Measurements from ENCODE around the gene ELOVL1. TPM values are rescaled to one million over a fixed set of nuclear protein-coding genes. Genes with fewer than 3 reads are reported as not detected.

The ELOVL1 gene
- total RNA-seq, 1 experiment from 2014 or later = 91.3 TPM

DNA sequence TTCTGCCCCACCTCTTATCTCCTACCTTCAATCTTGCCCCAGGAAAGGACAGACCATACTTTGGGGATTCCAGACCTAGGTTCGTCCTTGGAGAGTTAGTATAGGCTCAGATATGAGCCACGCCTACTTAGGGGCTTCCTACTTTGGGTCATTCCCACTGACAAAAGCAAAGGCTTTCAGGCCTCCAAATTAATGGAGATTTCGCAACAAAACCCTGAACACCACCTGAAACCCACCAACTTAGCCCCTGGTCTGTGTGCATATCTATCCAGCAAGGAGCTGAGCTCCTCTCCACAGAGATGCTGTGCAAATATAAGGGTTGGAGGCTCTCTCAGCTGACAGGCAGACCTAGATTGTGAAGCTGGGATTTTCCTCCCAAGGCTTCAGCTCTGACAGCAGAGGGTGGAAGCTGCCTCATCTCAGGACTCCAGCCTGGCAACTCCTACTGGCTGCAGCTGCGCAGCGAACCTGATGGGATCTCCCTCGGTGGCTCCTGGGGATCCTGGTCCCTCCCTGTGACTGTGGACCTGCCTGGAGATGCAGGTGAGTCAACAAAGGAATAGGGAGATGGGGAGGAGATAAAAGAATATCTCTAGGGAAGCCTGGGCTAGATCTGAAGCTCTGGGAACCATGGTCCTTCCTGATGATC is 28.1 kb downstream of the ELOVL1 start:
- H3K79me2 ChIP-seq (ENCODE audit: insufficient read depth, low read length) = no peaks in the 10 kb centered on the region
- H4K20me1 ChIP-seq (ENCODE audit: insufficient read depth) = no peaks in the 10 kb centered on the region
- H3K27me3 ChIP-seq (ENCODE audit: insufficient read depth, low read length) = no peaks in the 10 kb centered on the region
- POLR2A ChIA-PET = no interaction called here
- H3K4me1 ChIP-seq (ENCODE audit: control insufficient read depth in 1 of 2, insufficient read depth in 2 of 2, low read length in 2 of 2) = peaks cover 15 to 16% of the 10 kb centered on the region in 2 experiments; a peak in 3 of 4 replicates
- RAD21 ChIA-PET (ENCODE audit: low non-redundant PET in 1 of 2, low total read pairs in 2 of 2, uncharacterized antibody in 2 of 2, unreplicated experiment in 2 of 2) = no interaction called here
- H2AFZ ChIP-seq (ENCODE audit: low read depth, low read length, poor library complexity, severe bottlenecking) = no peak overlapping the region
- CTCF ChIA-PET = no interaction called here
- no peak overlapping the region for H3K9ac ChIP-seq (ENCODE audit: low read length)
- H3K36me3 ChIP-seq (ENCODE audit: control insufficient read depth in 1 of 2, insufficient read depth in 2 of 2, low read length in 2 of 2) = no peaks in the 10 kb centered on the region
- no peak overlapping the region for H3K4me2 ChIP-seq (ENCODE audit: low read length)
- no peak overlapping the region for H3K4me3 ChIP-seq (replicated peaks in 1 of 2; ENCODE audit: low read depth in 1 of 2, low read length in 2 of 2)
- BruUV-seq (replicated peaks) = no TSS peak
- TF ChIP-seq SRF (IDR thresholded peaks at IDR 0.05; ENCODE audit: low read depth) = no peak
- TF ChIP-seq, protein P1, sequence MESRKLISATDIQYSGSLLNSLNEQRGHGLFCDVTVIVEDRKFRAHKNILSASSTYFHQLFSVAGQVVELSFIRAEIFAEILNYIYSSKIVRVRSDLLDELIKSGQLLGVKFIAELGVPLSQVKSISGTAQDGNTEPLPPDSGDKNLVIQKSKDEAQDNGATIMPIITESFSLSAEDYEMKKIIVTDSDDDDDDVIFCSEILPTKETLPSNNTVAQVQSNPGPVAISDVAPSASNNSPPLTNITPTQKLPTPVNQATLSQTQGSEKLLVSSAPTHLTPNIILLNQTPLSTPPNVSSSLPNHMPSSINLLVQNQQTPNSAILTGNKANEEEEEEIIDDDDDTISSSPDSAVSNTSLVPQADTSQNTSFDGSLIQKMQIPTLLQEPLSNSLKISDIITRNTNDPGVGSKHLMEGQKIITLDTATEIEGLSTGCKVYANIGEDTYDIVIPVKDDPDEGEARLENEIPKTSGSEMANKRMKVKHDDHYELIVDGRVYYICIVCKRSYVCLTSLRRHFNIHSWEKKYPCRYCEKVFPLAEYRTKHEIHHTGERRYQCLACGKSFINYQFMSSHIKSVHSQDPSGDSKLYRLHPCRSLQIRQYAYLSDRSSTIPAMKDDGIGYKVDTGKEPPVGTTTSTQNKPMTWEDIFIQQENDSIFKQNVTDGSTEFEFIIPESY (IDR thresholded peaks at IDR 0.05; ENCODE audit: extremely low read depth, insufficient replicate concordance, low read length) = no peak
- TF ChIP-seq, protein P2, sequence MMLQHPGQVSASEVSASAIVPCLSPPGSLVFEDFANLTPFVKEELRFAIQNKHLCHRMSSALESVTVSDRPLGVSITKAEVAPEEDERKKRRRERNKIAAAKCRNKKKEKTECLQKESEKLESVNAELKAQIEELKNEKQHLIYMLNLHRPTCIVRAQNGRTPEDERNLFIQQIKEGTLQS (IDR thresholded peaks at IDR 0.05) = no peak
- TF ChIP-seq CBX3 (IDR thresholded peaks at IDR 0.05; ENCODE audit: low read depth) = no peak
- TF ChIP-seq, protein P3, sequence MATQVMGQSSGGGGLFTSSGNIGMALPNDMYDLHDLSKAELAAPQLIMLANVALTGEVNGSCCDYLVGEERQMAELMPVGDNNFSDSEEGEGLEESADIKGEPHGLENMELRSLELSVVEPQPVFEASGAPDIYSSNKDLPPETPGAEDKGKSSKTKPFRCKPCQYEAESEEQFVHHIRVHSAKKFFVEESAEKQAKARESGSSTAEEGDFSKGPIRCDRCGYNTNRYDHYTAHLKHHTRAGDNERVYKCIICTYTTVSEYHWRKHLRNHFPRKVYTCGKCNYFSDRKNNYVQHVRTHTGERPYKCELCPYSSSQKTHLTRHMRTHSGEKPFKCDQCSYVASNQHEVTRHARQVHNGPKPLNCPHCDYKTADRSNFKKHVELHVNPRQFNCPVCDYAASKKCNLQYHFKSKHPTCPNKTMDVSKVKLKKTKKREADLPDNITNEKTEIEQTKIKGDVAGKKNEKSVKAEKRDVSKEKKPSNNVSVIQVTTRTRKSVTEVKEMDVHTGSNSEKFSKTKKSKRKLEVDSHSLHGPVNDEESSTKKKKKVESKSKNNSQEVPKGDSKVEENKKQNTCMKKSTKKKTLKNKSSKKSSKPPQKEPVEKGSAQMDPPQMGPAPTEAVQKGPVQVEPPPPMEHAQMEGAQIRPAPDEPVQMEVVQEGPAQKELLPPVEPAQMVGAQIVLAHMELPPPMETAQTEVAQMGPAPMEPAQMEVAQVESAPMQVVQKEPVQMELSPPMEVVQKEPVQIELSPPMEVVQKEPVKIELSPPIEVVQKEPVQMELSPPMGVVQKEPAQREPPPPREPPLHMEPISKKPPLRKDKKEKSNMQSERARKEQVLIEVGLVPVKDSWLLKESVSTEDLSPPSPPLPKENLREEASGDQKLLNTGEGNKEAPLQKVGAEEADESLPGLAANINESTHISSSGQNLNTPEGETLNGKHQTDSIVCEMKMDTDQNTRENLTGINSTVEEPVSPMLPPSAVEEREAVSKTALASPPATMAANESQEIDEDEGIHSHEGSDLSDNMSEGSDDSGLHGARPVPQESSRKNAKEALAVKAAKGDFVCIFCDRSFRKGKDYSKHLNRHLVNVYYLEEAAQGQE (IDR thresholded peaks at IDR 0.05; ENCODE audit: low read depth) = no peak
- no peak for TF ChIP-seq FOSL1 (IDR thresholded peaks at IDR 0.05; ENCODE audit: low read depth)
- TF ChIP-seq POLR2AphosphoS5 (IDR thresholded peaks at IDR 0.05; ENCODE audit: low read depth, low read length) = no peak
- no peak for TF ChIP-seq RAD21 (IDR thresholded peaks at IDR 0.05; ENCODE audit: low read depth)
- TF ChIP-seq, protein P4, sequence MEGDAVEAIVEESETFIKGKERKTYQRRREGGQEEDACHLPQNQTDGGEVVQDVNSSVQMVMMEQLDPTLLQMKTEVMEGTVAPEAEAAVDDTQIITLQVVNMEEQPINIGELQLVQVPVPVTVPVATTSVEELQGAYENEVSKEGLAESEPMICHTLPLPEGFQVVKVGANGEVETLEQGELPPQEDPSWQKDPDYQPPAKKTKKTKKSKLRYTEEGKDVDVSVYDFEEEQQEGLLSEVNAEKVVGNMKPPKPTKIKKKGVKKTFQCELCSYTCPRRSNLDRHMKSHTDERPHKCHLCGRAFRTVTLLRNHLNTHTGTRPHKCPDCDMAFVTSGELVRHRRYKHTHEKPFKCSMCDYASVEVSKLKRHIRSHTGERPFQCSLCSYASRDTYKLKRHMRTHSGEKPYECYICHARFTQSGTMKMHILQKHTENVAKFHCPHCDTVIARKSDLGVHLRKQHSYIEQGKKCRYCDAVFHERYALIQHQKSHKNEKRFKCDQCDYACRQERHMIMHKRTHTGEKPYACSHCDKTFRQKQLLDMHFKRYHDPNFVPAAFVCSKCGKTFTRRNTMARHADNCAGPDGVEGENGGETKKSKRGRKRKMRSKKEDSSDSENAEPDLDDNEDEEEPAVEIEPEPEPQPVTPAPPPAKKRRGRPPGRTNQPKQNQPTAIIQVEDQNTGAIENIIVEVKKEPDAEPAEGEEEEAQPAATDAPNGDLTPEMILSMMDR (IDR thresholded peaks at IDR 0.05 in 2 of 3, conservative IDR thresholded peaks at IDR 0.05 in 1 of 3; ENCODE audit: borderline replicate concordance in 1 of 3, insufficient read depth in 1 of 3, low read depth in 2 of 3, low read length in 2 of 3) = no peak
- no peak for TF ChIP-seq ELF1 (IDR thresholded peaks at IDR 0.05; ENCODE audit: borderline replicate concordance, low read depth)
- TF ChIP-seq POLR2A (IDR thresholded peaks at IDR 0.05; ENCODE audit: borderline replicate concordance, extremely low read depth, insufficient read depth, insufficient read length) = no peak
- TF ChIP-seq, protein P5, sequence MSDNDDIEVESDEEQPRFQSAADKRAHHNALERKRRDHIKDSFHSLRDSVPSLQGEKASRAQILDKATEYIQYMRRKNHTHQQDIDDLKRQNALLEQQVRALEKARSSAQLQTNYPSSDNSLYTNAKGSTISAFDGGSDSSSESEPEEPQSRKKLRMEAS (IDR thresholded peaks at IDR 0.05) = no peak
- no peak for TF ChIP-seq SP1 (IDR thresholded peaks at IDR 0.05; ENCODE audit: low read depth)
- H3K9me3 ChIP-seq (ENCODE audit: control insufficient read depth in 1 of 2, insufficient read depth in 1 of 2, low read depth in 1 of 2, low read length in 2 of 2) = no peaks in the 10 kb centered on the region
- DNase-seq (ENCODE audit: low read depth, low spot score) = no peak
- no peak for ATAC-seq
- H3K27ac ChIP-seq (ENCODE audit: low read depth, low read length) = no peak overlapping the region
- H3K9me2 ChIP-seq (ENCODE audit: insufficient read depth) = no peaks in the 10 kb centered on the region
- intact Hi-C loops (cut with micrococcal nuclease) = no loop called here
